Measurements from ENCODE around the gene ANG. TPM values are rescaled to one million over a fixed set of nuclear protein-coding genes. Genes with fewer than 3 reads are reported as not detected.

ANG gene
- total and polyA plus RNA-seq, 10 of the 15 experiments (the other 5 are each of a cell fraction or from before 2014, with no cell fraction given), result 1.0 to 5.9 (median 2.2) TPM

GRCh38 chr14:20726531-20726930 lies 38.0 kb downstream of the ANG start:
- Histone ChIP-seq H3K4me1 (ENCODE audit: control insufficient read depth, insufficient read depth, low read length) (no peaks in the 10 kb centered on the region), H3K27me3 (replicated peaks in 1 of 2; ENCODE audit: control insufficient read depth in 2 of 2, insufficient read depth in 2 of 2, low read length in 1 of 2) (peaks cover 5 to 9% of the 10 kb centered on the region in 2 experiments; a peak in 3 of 4 replicates), H3K9ac (ENCODE audit: control insufficient read depth, insufficient read depth, low read length) (no peak overlapping the region), H2AFZ (ENCODE audit: control insufficient read depth, low read depth, low read length) (no peak overlapping the region), H3K9me3 (replicated peaks; ENCODE audit: control insufficient read depth, insufficient read depth, low read length) (no peaks in the 10 kb centered on the region), H3K27ac (ENCODE audit: control insufficient read depth, insufficient read depth) (no peak overlapping the region), H4K20me1 (ENCODE audit: control insufficient read depth, insufficient read depth) (no peaks in the 10 kb centered on the region), H3K36me3 (ENCODE audit: control insufficient read depth in 2 of 2, insufficient read depth in 2 of 2, low read length in 1 of 2) (no peaks in the 10 kb centered on the region), H3K4me3 (no peak overlapping the region), H3K4me2 (ENCODE audit: control insufficient read depth, insufficient read depth) (no peak overlapping the region), H3K79me2 (ENCODE audit: control insufficient read depth, insufficient read depth, low read length) (no peaks in the 10 kb centered on the region)
- in situ Hi-C loops (cut with MboI), result no loop called here
- FAIRE-seq, result no peak
- no peak for ATAC-seq
- ChIA-PET CTCF (no interaction called here), POLR2A (no interaction called here), RAD21 (ENCODE audit: unreplicated experiment) (no interaction called here), SMC1A (ENCODE audit: uncharacterized antibody, unreplicated experiment) (no interaction called here)
- no TSS peak for BruUV-seq (replicated peaks)
- intact Hi-C loops (cut with micrococcal nuclease; ENCODE audit: unreplicated experiment), result no loop called here
- TF ChIP-seq IKZF1 (conservative IDR thresholded peaks at IDR 0.05) (no peak), USF2 (IDR thresholded peaks at IDR 0.05; ENCODE audit: borderline replicate concordance, low read depth, low read length) (no peak), MYB (IDR thresholded peaks at IDR 0.05; ENCODE audit: borderline replicate concordance, low read depth, low read length) (no peak), POU2F2 (IDR thresholded peaks at IDR 0.05; ENCODE audit: borderline replicate concordance, low read depth, low read length) (no peak), PBX3 (IDR thresholded peaks at IDR 0.05; ENCODE audit: insufficient replicate concordance, low read depth, low read length) (no peak), NR2C1 (IDR thresholded peaks at IDR 0.05) (no peak), NFIC (IDR thresholded peaks at IDR 0.05; ENCODE audit: low read depth, low read length) (no peak), ZNF687 (IDR thresholded peaks at IDR 0.05) (no peak), ATF7 (IDR thresholded peaks at IDR 0.05; ENCODE audit: low read depth) (no peak), HDAC2 (IDR thresholded peaks at IDR 0.05) (no peak), PAX5 (IDR thresholded peaks at IDR 0.05; ENCODE audit: borderline replicate concordance, low read depth, low read length) (no peak), USF1 (IDR thresholded peaks at IDR 0.05; ENCODE audit: borderline replicate concordance, extremely low read length, insufficient read depth, low read depth, low read length) (no peak), FOS (IDR thresholded peaks at IDR 0.05; ENCODE audit: borderline replicate concordance, extremely low read depth, insufficient read length) (no peak), ZNF24 (IDR thresholded peaks at IDR 0.05) (no peak), KDM1A (IDR thresholded peaks at IDR 0.05; ENCODE audit: borderline replicate concordance) (no peak), SRF (IDR thresholded peaks at IDR 0.05; ENCODE audit: low read depth in 2 of 2, low read length in 2 of 2) (no peak), IRF4 (IDR thresholded peaks at IDR 0.05; ENCODE audit: low read depth, low read length) (no peak), EED (IDR thresholded peaks at IDR 0.05; ENCODE audit: low read depth) (no peak), ETV6 (conservative IDR thresholded peaks at IDR 0.05 in 1 of 2, IDR thresholded peaks at IDR 0.05 in 1 of 2; ENCODE audit: borderline replicate concordance in 1 of 2, low read depth in 1 of 2) (no peak), RFX5 (IDR thresholded peaks at IDR 0.05; ENCODE audit: low read depth, low read length) (no peak)
- WGBS (ENCODE audit: insufficient coverage, insufficient replicate concordance, low lambda C conversion rate, missing lambda C conversion rate), result 36% methylated on average over 1 of the region's 1 CpG
- no peak for DNase-seq (ENCODE audit: low read depth, low spot score)
